ENCODE data around the gene LRRC9. TPM values are rescaled to one million over a fixed set of nuclear protein-coding genes. Genes with fewer than 3 reads are reported as not detected.
A peak's percentile ranks its signal among the peaks of the same experiment; 100 is the strongest.

The LRRC9 gene
- total and polyA plus RNA-seq, 2 donors (not counting 1 experiment from before 2014, with no cell fraction given), result not detected

DNA sequence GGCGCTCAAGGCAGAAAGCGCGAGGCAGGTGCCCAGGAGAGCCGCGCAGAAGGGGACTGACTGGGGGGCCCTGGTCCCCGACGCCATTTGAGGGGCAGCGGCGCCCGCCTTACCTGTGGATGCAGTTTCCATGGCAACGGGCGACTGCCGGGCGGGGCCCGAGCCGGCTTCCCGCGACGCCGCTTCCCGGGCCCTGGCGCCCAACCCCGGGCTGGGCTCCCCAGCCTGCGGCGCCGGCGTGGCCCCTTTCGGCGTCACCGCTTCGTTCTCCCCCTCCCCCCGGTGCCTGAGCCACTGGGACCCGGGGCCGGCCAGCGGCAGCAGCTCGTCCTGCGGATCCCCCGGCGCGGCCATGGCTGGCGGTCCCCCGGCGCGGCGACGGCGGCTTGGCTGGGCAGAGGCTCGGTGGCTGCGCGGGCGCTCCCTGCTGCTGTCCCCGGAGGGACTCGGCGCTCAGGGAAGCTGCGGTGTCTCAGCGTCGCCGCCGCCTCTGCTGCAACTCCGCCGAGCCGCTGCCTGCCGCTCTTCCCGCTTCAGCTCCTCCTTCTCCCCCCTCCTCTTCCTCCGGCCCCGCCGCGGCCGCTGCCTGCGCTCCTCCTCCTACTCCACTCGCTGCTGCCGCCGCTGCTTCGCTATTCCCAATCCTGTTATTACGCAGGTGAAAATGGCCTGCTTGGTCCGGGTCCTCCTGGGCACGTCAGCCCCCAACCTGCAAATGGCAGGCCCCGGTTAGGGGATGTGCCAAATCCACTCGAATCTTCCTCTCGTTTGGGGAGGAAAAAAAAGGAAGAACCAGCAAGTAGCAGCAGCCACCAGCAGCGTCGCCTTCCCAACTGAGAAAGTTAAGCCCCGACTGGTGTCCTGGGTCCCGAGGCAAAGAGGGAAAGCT, 49.4 kb upstream of the LRRC9 start, which contains the start of gene RTN1:
TSS of gene RTN1 (minus strand) at position 500 of the 889 bp plus-strand sequence. CDS start at position 354, 146 bp downstream.
- peak within 1 kb of the TSS; percentile 85 for H3K4me3 Mint-ChIP-seq
- H3K4me2 ChIP-seq (replicated peaks; ENCODE audit: low read depth, low read length, poor library complexity, severe bottlenecking), result peak within 1 kb of the TSS; percentile 63
- no peaks in the 10 kb centered on the region for H3K36me3 ChIP-seq (replicated peaks in 1 of 2; ENCODE audit: control extremely low read depth in 1 of 2, control insufficient read depth in 1 of 2, extremely low read depth in 1 of 2, insufficient read depth in 2 of 2, low read length in 1 of 2)
- H3K27me3 Mint-ChIP-seq, result peaks cover 48% of the 10 kb centered on the region
- no peak for ATAC-seq (ENCODE audit: low read depth)
- peaks cover 12 to 17% of the 10 kb centered on the region in 2 donors for H3K4me1 ChIP-seq (ENCODE audit: control insufficient read depth in 2 of 2, insufficient read depth in 2 of 2, low read length in 2 of 2)
- no peak within 1 kb of the TSS for H3K27ac Mint-ChIP-seq
- peak within 1 kb of the TSS; percentile 58 for H2AFZ ChIP-seq (ENCODE audit: insufficient read depth, low read depth, low read length, poor library complexity, severe bottlenecking)
- peak within 1 kb of the TSS; percentile 49 for H3K9ac ChIP-seq (ENCODE audit: low read length)
- intact Hi-C loops (cut with micrococcal nuclease), result no loop called here
- peak within 1 kb of the TSS in 4 of 5 experiments; percentile 32 to 42 (median 38) for H3K4me3 ChIP-seq (ENCODE audit: control extremely low read depth in 1 of 5, extremely low read depth in 1 of 5, insufficient read depth in 1 of 5, low read depth in 2 of 5, low read length in 4 of 5)
- TF ChIP-seq EZH2 (IDR thresholded peaks at IDR 0.05; ENCODE audit: borderline replicate concordance, insufficient read depth, low read depth, low read length, poor library complexity, severe bottlenecking) (no peak), CTCF (IDR thresholded peaks at IDR 0.05) (no peak)
- peaks cover 8% of the 10 kb centered on the region for H3K4me1 Mint-ChIP-seq
- H4K20me1 ChIP-seq (ENCODE audit: control insufficient read depth, insufficient read depth, low read length, poor library complexity, severe bottlenecking), result no peaks in the 10 kb centered on the region
- CTCF ChIA-PET, result no interaction called here
- under 1% methylated on average over 84 of the region's 84 CpGs for WGBS (ENCODE audit: insufficient coverage)
- no peak within 1 kb of the TSS for H3K27ac ChIP-seq (ENCODE audit: low read length in 2 of 2)
- POLR2A ChIA-PET, result no interaction called here
- no peaks in the 10 kb centered on the region for H3K79me2 ChIP-seq (ENCODE audit: control insufficient read depth, insufficient read depth, low read length)
- H3K27me3 ChIP-seq (replicated peaks in 1 of 4; ENCODE audit: control extremely low read depth in 1 of 4, control insufficient read depth in 3 of 4, insufficient read depth in 4 of 4, low read length in 3 of 4), result peaks cover 0 to 21% (median 17%) of the 10 kb centered on the region in 4 experiments
- DNase-seq, result peak; percentile 9
- H3K9me3 Mint-ChIP-seq (ENCODE audit: insufficient read depth), result no peaks in the 10 kb centered on the region
- H3K9me3 ChIP-seq (ENCODE audit: control extremely low read depth in 1 of 3, control insufficient read depth in 2 of 3, insufficient read depth in 1 of 3, low read length in 2 of 3), result peaks cover 0 to 3% (median 2%) of the 10 kb centered on the region in 3 donors

GRCh38 chr14:59871166-59871495, 48.8 kb upstream of the LRRC9 start:
- Histone ChIP-seq H3K9me3 (ENCODE audit: control extremely low read depth in 1 of 3, control insufficient read depth in 2 of 3, insufficient read depth in 1 of 3, low read length in 2 of 3) (peaks cover 0 to 3% (median 2%) of the 10 kb centered on the region in 3 donors), H4K20me1 (ENCODE audit: control insufficient read depth, insufficient read depth, low read length, poor library complexity, severe bottlenecking) (no peaks in the 10 kb centered on the region), H3K4me3 (ENCODE audit: control extremely low read depth in 1 of 5, extremely low read depth in 1 of 5, insufficient read depth in 1 of 5, low read depth in 2 of 5, low read length in 4 of 5) (peak overlapping the region in 3 of 5 experiments; percentile 15 to 42 (median 41)), H3K36me3 (replicated peaks in 1 of 2; ENCODE audit: control extremely low read depth in 1 of 2, control insufficient read depth in 1 of 2, extremely low read depth in 1 of 2, insufficient read depth in 2 of 2, low read length in 1 of 2) (no peaks in the 10 kb centered on the region), H3K4me1 (ENCODE audit: control insufficient read depth in 2 of 2, insufficient read depth in 2 of 2, low read length in 2 of 2) (peaks cover 12 to 17% of the 10 kb centered on the region in 2 donors), H3K9ac (ENCODE audit: low read length) (peak overlapping the region; percentile 49), H2AFZ (ENCODE audit: insufficient read depth, low read depth, low read length, poor library complexity, severe bottlenecking) (peak overlapping the region; percentile 58), H3K4me2 (replicated peaks; ENCODE audit: low read depth, low read length, poor library complexity, severe bottlenecking) (peak overlapping the region; percentile 63), H3K79me2 (ENCODE audit: control insufficient read depth, insufficient read depth, low read length) (no peaks in the 10 kb centered on the region), H3K27ac (ENCODE audit: low read length in 2 of 2) (no peak overlapping the region), H3K27me3 (replicated peaks in 1 of 4; ENCODE audit: control extremely low read depth in 1 of 4, control insufficient read depth in 3 of 4, insufficient read depth in 4 of 4, low read length in 3 of 4) (peaks cover 0 to 21% (median 17%) of the 10 kb centered on the region in 4 experiments)
- DNase-seq, result no peak
- Mint-ChIP-seq H3K4me3 (peak overlapping the region; percentile 85), H3K4me1 (peaks cover 8% of the 10 kb centered on the region), H3K27ac (no peak overlapping the region), H3K27me3 (peaks cover 44% of the 10 kb centered on the region), H3K9me3 (ENCODE audit: insufficient read depth) (no peaks in the 10 kb centered on the region)
- ChIA-PET POLR2A (no interaction called here), CTCF (no interaction called here)
- no peak for ATAC-seq (ENCODE audit: low read depth)
- WGBS (ENCODE audit: insufficient coverage), result 0% methylated on average over 1 of the region's 4 CpGs
- intact Hi-C loops (cut with micrococcal nuclease), result no loop called here
- TF ChIP-seq EZH2 (IDR thresholded peaks at IDR 0.05; ENCODE audit: borderline replicate concordance, insufficient read depth, low read depth, low read length, poor library complexity, severe bottlenecking) (no peak), CTCF (IDR thresholded peaks at IDR 0.05) (no peak)

Data from B cell (primary cell).